Colon (tissue), 2 donors: Measurements from ENCODE around the gene PNPLA8.

Source experiments
- FAIRE-seq: peaks from 2 replicates; lab custom pipeline; 2012; peaks lifted over from hg19 to GRCh38; lab: Jason Lieb, UNC
- donor health status: control.
- donor health status: control.

The PNPLA8 gene

DNA sequence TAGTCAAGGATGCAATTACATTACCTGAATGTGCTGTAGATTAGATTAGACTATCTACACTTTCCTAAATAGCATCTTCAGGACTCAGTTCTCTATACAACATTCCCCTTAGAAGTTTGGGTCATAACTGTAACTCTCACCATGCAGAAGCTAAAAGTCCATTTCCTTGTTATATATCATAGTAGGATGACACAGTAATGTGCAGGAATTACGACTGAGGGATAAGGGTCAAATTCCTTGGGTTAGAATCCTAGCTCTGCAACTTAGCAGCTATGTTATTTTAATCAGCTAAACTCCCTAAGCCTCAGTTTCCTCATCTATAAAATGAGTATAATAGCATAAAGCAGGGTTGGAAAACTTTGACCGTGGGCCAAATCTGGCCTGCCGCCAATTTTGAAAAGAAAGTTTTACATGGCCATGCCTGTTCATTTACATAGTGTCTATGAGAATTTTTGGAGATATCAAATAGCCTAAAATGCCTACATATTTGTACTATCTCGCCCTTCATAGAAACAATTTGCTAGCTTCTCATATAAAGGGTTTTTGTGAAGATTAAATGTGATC is 84.5 kb downstream of the PNPLA8 start:
- FAIRE-seq: no peak

- no peak for FAIRE-seq
Measured at GRCh38 chr7:108440613-108441012, 85.3 kb downstream of the PNPLA8 start.

DNA sequence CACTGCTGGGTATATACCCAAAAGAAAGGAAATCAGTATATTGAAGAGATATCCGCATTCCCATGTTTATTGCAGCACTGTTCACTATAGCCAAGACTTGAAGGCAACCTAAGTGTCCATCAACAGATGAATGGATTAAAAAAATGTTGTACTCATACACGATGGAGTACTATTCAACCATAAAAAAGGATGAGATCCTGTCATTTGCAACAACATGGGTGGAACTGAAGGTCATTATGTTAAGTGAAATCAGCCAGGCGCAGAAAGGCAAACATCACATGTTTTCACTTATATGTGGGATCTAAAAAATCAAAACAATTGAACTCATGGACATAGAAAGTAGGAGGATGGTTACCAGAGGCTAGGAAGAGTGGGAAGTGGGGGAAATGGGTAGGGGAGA is 89.0 kb downstream of the PNPLA8 start:
- no peak for FAIRE-seq

- FAIRE-seq: no peak
Measured at GRCh38 chr7:108434010-108434409, 91.9 kb downstream of the PNPLA8 start.

DNA sequence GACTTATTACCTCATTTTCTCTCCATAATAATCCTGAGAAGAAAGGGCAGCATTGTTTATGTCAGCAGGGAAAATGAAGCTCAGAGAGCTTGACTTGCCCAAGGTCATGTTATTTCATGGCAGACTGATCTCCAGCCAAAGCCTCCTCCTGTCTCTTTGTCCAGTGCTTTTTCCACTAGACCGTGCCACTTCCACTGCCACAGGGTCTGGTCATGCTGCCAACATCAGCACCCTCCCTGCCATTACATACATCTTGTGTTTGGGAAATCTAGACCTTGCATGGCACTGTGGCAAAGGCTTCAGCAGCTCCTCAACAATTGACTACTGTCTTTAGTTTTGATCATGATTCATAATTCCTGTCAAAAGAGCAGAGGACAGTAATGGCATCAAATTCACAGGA is 94.8 kb downstream of the PNPLA8 start:
- no peak for FAIRE-seq

- no peak for FAIRE-seq
Measured at GRCh38 chr7:108430664-108431063, 95.3 kb downstream of the PNPLA8 start.

GRCh38 chr7:108427766-108428165 is 98.2 kb downstream of the PNPLA8 start:
- FAIRE-seq: no peak

DNA sequence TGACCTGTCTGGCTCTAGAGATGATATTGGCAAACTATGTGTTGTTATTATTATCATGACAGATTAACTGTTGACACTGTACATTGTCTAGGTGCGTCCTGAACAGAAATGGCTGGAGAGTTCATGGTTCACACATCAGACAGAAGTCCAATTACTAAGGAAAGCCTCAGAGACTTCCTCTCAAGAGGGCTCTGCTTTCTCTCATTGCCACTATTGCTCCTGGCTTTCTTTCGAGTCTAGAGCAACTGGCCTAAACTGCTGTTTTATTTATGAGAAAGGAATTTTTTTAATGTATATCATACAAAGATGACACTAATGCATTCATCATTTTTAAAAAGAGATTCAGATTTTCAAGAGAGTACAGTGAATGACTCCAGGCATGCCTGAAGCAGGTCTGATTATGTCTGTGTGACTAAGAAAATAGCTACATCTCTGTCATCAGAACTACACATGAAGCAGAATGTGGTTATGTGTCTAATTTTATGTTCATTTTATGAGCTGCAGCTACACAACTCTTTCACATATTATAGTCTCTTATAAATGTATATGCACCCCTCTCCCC is 100.1 kb downstream of the PNPLA8 start:
- FAIRE-seq: no peak

GRCh38 chr7:108424013-108424412 is 101.9 kb downstream of the PNPLA8 start:
- no peak for FAIRE-seq

- FAIRE-seq: no peak
Measured at GRCh38 chr7:108423089-108423989, 102.6 kb downstream of the PNPLA8 start.

- FAIRE-seq: no peak
Measured at GRCh38 chr7:108421720-108422331, 104.1 kb downstream of the PNPLA8 start.
